Gastrocnemius medialis (tissue), 4 donors: ENCODE measurements around the gene SHB. TPM values are rescaled to one million over a fixed set of nuclear protein-coding genes. Genes with fewer than 3 reads are reported as not detected.

ENCODE experiments used
- ATAC-seq, 2 donors: fragments of 150-250 bp; one replicate each; pipeline ENCODE4 v1.9.1; 2016
- DNase-seq, 2 donors: peaks; one replicate each; pipeline ENCODE4 v3.0.0-alpha.2; 2019
- H3K27ac ChIP-seq, 4 donors: fragments of 200-600 bp; sonication (generic); 1 replicate in 1 of 4; 2 replicates in 3 of 4; pipeline ENCODE4 v1.5.1; 2016 to 2018; ENCODE audit warnings: mild to moderate bottlenecking in 2 of 4, moderate library complexity in 1 of 4
- H3K27me3 ChIP-seq, 3 donors: fragments of 200-600 bp; sonication (generic) in 2 of 3; 1 replicate in 1 of 3; 2 replicates in 2 of 3; pipeline versions ENCODE4 v1.5.1 to v1.6.0; 2016 to 2019; ENCODE audit warnings: mild to moderate bottlenecking in 1 of 3, moderate library complexity in 1 of 3
- H3K36me3 ChIP-seq, 2 donors: fragments of 200-600 bp; sonication (generic) in 1 of 2; one replicate each; pipeline ENCODE4 v1.5.1; 2017 to 2018
- H3K4me1 ChIP-seq, 2 donors: fragments of 200-600 bp; sonication (generic) in 1 of 2; one replicate each; pipeline ENCODE4 v1.5.1; 2016 to 2017; ENCODE audit warnings: mild to moderate bottlenecking in 2 of 2
- H3K4me3 ChIP-seq, 4 donors: fragments of 200-600 bp; sonication (generic) in 3 of 4; 1 replicate in 1 of 4; 2 replicates in 3 of 4; pipeline ENCODE4 v1.5.1; 2016 to 2019; ENCODE audit warnings: mild to moderate bottlenecking in 2 of 4
- H3K9me3 ChIP-seq, 3 donors: fragments of 200-600 bp; sonication (generic) in 2 of 3; 1 replicate in 1 of 3; 2 replicates in 2 of 3; pipeline ENCODE4 v1.5.1; 2016 to 2019
- POLR2A ChIP-seq, 2 donors: fragments of 450-650 bp; IDR thresholded peaks; one replicate each; pipeline ENCODE4 v1.6.1; 2017; ENCODE audit warnings: antibody characterized with exemption in 2 of 2, mild to moderate bottlenecking in 2 of 2, moderate library complexity in 2 of 2
- in situ Hi-C, 4 donors: fragments of 200-750 bp; cut with MboI; loops; one replicate each; pipeline versions ENCODE4 v1.15.0 to v1.8.0; 2017; ENCODE audit warnings: low sequenced_read_pairs in 4 of 4
- intact Hi-C: fragments of 100-400 bp; cut with DNase I; formaldehyde crosslinking; loops from one replicate; pipeline ENCODE4 v1.15.1; 2023; ENCODE audit warnings: low total_unique reads
- total RNA-seq, 4 donors: library from RNA; depleted of rRNA; stranded (reverse); fragments of >200 nt; gene quantifications; one replicate each; pipeline versions ENCODE4 v1.1.0 to v1.2.3, GENCODE V29; 2016
- TF ChIP-seq, protein P1 (sequence below), 5 experiments: fragments of 450-650 bp in 3 of 5; fragments of 200-600 bp in 2 of 5; sonication (generic) in 2 of 5; IDR thresholded peaks in 4 of 5; conservative IDR thresholded peaks in 1 of 5; 1 replicate in 4 of 5; 2 replicates in 1 of 5; pipeline ENCODE4 v1.5.1; 2016 to 2019; ENCODE audit warnings: antibody characterized with exemption in 5 of 5, mild to moderate bottlenecking in 3 of 5, moderate library complexity in 3 of 5

SHB gene
- total RNA-seq, 4 donors from 2014 or later, result 1.2 to 6.1 (median 4.6) TPM

- H3K9me3 ChIP-seq, result no peaks in the 10 kb centered on the region
- H3K27me3 ChIP-seq, result no peaks in the 10 kb centered on the region
- TF ChIP-seq, protein P1, sequence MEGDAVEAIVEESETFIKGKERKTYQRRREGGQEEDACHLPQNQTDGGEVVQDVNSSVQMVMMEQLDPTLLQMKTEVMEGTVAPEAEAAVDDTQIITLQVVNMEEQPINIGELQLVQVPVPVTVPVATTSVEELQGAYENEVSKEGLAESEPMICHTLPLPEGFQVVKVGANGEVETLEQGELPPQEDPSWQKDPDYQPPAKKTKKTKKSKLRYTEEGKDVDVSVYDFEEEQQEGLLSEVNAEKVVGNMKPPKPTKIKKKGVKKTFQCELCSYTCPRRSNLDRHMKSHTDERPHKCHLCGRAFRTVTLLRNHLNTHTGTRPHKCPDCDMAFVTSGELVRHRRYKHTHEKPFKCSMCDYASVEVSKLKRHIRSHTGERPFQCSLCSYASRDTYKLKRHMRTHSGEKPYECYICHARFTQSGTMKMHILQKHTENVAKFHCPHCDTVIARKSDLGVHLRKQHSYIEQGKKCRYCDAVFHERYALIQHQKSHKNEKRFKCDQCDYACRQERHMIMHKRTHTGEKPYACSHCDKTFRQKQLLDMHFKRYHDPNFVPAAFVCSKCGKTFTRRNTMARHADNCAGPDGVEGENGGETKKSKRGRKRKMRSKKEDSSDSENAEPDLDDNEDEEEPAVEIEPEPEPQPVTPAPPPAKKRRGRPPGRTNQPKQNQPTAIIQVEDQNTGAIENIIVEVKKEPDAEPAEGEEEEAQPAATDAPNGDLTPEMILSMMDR (IDR thresholded peaks at IDR 0.05 in 4 of 5, conservative IDR thresholded peaks at IDR 0.05 in 1 of 5), result no peak
- no peak for TF ChIP-seq POLR2A (IDR thresholded peaks at IDR 0.05)
- intact Hi-C loops (no loop called here), in situ Hi-C loops (loop anchor here in 1 of 4 donors (25.0 kb wide), 1 partner anchor 255 kb away; no protein-coding TSS in a partner anchor)
- no peak overlapping the region for H3K4me3 ChIP-seq
- no peak overlapping the region for H3K27ac ChIP-seq
- H3K4me1 ChIP-seq, result no peaks in the 10 kb centered on the region
- ATAC-seq (no peak), DNase-seq (no peak)
- no peaks in the 10 kb centered on the region for H3K36me3 ChIP-seq
Observed at GRCh38 chr9:38107405-38107804, 38.4 kb upstream of the SHB start.

DNA sequence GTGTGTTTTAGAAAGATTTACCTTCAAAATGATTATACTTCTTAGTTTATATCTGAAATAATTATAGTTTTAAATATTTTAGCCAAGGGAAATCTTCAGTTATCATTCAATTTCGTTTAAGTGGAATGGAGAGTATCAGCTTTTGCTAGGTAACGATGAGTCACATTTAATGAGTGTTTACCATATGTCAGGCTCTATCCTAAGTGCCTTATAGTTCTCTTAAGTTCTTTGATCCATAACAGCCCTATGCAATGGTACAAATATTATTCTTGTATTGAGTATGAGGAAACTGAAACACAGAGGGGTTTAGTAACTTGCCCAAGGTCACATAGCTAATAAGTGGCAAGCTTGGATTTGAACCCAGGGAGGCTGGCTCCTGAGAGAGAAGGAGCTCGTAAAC, 37.5 kb upstream of the SHB start:
- no peaks in the 10 kb centered on the region for H3K4me1 ChIP-seq
- no peak overlapping the region for H3K4me3 ChIP-seq
- H3K27ac ChIP-seq, result no peak overlapping the region
- no peaks in the 10 kb centered on the region for H3K36me3 ChIP-seq
- in situ Hi-C loops, result loop anchor here in 1 of 4 donors (25.0 kb wide), 1 partner anchor 256 kb away; no protein-coding TSS in a partner anchor
- no peaks in the 10 kb centered on the region for H3K9me3 ChIP-seq
- ATAC-seq, result no peak
- DNase-seq, result no peak
- intact Hi-C loops, result no loop called here
- H3K27me3 ChIP-seq, result no peaks in the 10 kb centered on the region
- no peak for TF ChIP-seq POLR2A (IDR thresholded peaks at IDR 0.05)
- TF ChIP-seq, protein P1 (IDR thresholded peaks at IDR 0.05 in 4 of 5, conservative IDR thresholded peaks at IDR 0.05 in 1 of 5), result no peak

- intact Hi-C loops (no loop called here), in situ Hi-C loops (loop anchor here in 1 of 4 donors (25.0 kb wide), 1 partner anchor 259 kb away; no protein-coding TSS in a partner anchor)
- DNase-seq (no peak), ATAC-seq (no peak)
- H3K4me1 ChIP-seq, result no peaks in the 10 kb centered on the region
- H3K4me3 ChIP-seq, result no peak overlapping the region
- no peaks in the 10 kb centered on the region for H3K36me3 ChIP-seq
- no peaks in the 10 kb centered on the region for H3K27me3 ChIP-seq
- TF ChIP-seq, protein P1 (IDR thresholded peaks at IDR 0.05 in 4 of 5, conservative IDR thresholded peaks at IDR 0.05 in 1 of 5), result no peak
- TF ChIP-seq POLR2A (IDR thresholded peaks at IDR 0.05), result no peak
- H3K9me3 ChIP-seq, result no peaks in the 10 kb centered on the region
- H3K27ac ChIP-seq, result no peak overlapping the region
Observed at GRCh38 chr9:38103340-38103739, 34.3 kb upstream of the SHB start.

- no peaks in the 10 kb centered on the region for H3K4me1 ChIP-seq
- in situ Hi-C loops, result loop anchor here in 1 of 4 donors (25.0 kb wide), 1 partner anchor 261 kb away; no protein-coding TSS in a partner anchor
- H3K4me3 ChIP-seq, result no peak overlapping the region
- no peak overlapping the region for H3K27ac ChIP-seq
- ATAC-seq (no peak), DNase-seq (no peak)
- intact Hi-C loops, result no loop called here
- no peaks in the 10 kb centered on the region for H3K9me3 ChIP-seq
- no peaks in the 10 kb centered on the region for H3K27me3 ChIP-seq
- TF ChIP-seq POLR2A (IDR thresholded peaks at IDR 0.05), result no peak
- TF ChIP-seq, protein P1 (IDR thresholded peaks at IDR 0.05 in 4 of 5, conservative IDR thresholded peaks at IDR 0.05 in 1 of 5), result no peak
- H3K36me3 ChIP-seq, result no peaks in the 10 kb centered on the region
Observed at GRCh38 chr9:38101423-38101822, 32.4 kb upstream of the SHB start.
